Effector CD4-positive, alpha-beta T cell (primary cell): ENCODE data around the gene POLR2J2.
A peak's percentile ranks its signal among the peaks of the same experiment; 100 is the strongest.
"Not testable (repeated sequence)": the region's sequence is repeated elsewhere in the genome, so short reads cannot be mapped to it uniquely, and the experiment has no call there.

ENCODE experiments used
- DNase-seq: peaks from one replicate; pipeline ENCODE4 v3.0.0-alpha.2; 2020
- total RNA-seq: gene quantifications from one replicate; lab custom pipeline; 2026; lab: John Stamatoyannopoulos, UW

Gene POLR2J2
- 6.2 reads per million, percentile 23 among the genes with 10 or more reads in this experiment for total RNA-seq

GRCh38 chr7:102671166-102671955 lies at the start of gene POLR2J2:
TSS of gene POLR2J2 (minus strand) at chr7:102671663. CDS start at chr7:102671601, 62 bp downstream.
- peak; percentile 71 for DNase-seq

DNA sequence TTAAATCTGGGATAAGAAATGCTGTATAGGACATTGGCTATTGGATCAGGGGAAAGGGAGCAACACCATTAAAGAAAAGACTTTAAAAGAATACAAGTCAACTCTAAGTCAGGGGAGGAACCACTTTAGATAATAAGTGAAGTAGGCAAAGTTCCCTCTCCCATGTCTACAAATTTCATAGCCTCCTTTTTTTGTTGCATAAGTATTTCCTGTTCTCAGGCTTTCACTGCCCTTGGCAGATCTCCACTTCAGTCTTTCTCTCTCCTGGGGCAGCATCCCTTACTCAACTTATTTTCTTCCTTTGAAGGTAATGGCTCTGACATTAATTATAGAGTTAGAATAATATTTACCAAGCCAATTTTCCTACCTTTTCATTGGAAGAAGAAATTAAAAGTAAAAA lies 47.0 kb upstream of the POLR2J2 start:
- not testable (repeated sequence) for DNase-seq

GRCh38 chr7:102715718-102716117 lies 44.3 kb upstream of the POLR2J2 start:
- not testable (repeated sequence) for DNase-seq

- not testable (repeated sequence) for DNase-seq
These were observed 43.5 kb upstream of the POLR2J2 start for GRCh38 chr7:102714774-102715522.

DNA sequence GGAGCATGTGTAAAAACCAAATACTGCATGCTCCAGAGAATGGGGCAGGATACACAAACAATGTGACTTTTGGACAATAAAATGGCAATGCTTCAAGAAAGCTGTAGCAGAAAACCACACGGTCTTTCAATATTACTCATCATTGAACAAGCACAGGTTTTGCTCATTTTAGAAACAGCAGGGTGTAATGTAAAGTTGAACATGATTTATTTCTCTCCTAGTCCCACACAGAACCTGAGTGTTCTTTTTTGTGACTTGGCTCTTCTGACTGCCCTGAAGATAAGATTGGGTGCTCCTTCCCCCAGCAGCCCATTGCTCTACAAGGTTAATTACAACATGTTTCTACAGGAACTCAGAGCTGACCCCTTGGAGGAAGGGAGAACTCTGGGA lies 42.2 kb upstream of the POLR2J2 start:
- DNase-seq, result not testable (repeated sequence)

DNA sequence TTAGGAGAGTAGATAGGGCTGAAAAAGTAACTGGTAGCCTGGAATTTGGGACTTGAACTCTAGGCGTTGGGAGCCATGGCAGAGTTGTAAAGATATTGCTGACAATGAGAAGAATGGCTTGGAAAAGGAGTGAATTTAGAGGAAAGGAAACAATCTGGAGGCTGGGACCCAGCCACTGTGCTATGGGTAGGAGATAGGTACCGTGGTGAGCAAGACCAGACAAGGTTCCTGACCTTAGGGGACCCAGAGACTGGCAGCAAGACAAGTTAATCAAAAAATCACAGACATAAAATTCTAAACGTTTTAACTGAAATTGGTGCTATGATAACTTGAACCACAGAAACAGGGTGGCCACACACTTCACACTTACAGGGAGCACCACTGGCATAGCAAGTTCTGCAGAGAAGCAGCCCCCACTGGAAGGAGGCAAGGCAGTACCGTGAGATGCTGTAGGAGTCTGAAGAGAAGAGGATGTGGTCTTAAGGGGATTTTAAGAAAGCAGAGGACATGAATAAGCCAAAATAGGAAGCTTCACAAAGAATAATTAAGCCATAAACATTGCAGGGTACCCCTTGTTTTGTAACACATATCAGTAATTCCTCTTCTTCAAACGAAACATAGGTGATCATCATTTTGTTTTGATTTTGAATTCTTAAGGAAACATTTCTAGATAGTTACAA lies 41.7 kb upstream of the POLR2J2 start:
- DNase-seq, result not testable (repeated sequence)

- DNase-seq, result not testable (repeated sequence)
These were observed 27.7 kb upstream of the POLR2J2 start for GRCh38 chr7:102698962-102699750.

DNA sequence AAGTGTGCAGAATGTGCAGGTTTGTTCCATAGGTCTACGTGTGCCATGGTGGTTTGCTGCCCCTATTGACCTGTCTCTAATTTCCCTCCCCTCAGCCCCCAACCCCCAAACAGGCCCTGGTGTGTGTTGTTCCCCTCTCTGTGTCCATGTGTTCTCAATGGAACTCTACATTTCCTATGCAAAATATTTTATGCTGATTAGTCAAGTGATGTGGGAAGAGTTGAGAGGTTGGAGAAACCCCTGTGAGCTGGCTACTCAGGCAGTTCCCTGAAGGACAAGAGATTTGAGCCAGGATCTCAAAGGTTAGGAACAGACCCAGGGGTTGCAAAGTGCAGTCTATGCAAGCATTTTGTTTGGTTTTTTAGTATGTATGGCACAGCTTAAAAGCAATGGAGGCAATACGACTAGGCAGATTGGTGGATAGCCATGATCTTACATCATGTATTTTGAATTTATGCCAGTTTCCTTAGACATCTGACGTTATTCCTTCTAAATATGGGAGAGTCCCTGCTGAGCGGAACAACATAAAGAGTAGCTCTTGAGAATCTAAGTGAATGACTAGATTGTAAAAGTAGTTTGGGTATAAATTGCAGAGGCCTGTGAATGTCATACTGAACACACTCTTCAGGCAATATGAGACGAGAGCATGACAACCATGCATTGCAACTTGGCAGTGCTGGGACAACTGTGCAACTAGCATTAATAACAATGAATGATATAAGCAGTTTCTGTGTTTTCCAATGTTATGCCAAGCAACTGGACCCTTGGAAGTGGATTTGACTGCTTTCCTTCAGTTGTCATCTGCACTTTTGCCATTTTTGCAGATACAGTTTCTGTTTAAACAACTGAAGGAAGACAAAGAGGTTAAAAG lies 26.4 kb upstream of the POLR2J2 start:
- not testable (repeated sequence) for DNase-seq

GRCh38 chr7:102696009-102696408 lies 24.5 kb upstream of the POLR2J2 start:
- DNase-seq, result not testable (repeated sequence)

DNA sequence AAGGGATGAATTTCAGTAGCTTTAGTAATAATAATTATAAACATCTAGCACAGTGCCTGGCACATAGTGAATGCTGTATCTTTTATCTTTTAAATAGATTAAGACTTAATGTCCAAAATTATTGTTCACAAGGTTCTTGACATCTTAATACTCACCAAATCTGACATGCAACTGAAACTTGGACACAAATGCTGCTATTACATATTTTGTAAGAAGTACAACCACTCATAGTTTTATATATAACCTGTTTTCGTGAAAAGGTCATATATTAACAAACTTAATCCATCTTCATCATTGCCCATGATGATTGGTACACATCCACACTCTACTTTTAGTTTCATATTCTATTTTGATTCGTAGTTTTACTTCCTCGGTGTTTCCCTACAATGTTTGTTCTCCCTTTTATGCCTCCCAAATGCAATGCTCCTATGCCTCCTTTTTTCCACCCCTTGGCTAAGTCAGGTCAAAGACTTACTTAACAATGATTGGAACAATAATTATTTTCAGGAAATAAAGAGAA lies 23.6 kb upstream of the POLR2J2 start:
- DNase-seq, result not testable (repeated sequence)

DNA sequence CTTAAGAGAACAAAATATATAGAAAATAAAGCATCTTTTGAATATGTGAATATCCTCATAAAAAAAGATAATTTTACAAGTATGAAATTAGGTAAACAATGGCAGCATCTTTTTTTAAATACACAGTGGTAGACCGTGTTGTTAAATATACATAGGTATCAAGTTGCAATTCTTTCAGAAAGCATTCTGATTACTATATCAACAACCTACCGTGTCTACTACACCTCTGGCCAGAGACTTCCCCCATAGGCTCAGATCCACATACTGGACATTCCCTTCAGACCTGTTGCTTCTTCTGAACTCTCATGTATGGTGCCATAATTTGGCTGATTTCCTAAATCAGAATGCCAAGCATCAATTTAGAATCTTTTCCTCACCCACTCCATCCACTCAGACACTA lies 22.5 kb upstream of the POLR2J2 start:
- not testable (repeated sequence) for DNase-seq

DNA sequence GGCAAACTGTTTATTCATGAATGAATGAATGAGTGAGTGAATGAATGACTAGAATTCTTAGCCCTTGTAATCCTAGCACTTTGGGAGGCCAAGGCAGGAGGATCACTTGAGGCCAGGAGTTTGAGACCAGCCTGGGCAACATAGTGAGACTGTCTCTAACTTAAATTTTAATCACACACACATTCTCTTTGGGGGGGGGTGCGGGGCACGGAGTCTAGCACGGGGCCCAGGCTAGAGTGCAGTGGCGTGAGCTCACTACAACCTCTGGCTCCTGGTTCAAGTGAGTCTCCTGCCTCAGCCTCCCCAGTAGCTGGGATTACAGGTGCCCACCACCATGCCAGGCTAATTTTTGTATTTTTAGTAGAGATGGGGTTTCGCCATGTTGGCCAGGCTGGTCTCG lies 19.1 kb upstream of the POLR2J2 start:
- not testable (repeated sequence) for DNase-seq

DNA sequence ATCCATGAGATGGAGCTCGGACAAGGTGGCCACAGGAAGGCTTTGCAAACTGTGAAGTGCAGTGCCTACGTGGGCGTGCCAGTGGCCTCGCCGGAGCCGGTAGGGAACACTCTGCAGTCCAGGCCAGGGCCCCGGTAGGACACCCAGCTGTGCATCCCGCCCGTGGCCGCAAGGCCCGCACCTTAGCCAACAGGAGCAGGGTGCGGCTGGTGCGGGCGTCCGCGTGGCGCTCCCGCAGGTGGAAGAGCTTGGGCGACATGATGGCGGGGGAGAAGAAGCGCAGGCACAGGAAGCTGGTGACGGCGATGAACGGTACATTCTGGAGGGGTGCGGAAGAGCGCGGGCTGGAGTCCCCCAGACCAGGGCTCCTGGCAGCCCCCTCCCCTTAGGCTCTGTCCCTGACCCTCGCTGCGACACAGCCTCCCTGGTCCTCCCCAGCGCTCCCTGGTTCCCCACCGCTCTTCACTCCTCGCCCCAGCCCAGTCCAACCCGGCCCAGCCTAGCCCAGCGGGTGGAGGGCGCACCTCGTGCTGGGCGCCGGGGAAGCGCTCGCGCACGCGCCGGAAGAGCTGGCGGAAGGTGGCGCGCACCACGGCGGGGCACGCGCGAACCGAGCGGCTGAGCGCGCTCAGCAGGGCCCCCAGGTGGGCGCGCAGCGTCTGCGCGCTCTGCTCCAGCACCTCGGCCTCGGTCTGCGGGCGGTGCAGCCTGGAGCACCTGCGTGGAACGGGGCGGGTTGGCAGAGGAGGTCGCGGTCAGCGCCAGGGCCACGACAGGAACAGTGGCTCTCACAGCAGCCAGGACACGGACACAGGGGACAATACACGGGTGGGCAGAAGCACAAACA lies 18.2 kb upstream of the POLR2J2 start:
- DNase-seq, result not testable (repeated sequence)

GRCh38 chr7:102688299-102689036 lies 17.0 kb upstream of the POLR2J2 start:
- DNase-seq, result not testable (repeated sequence)

DNA sequence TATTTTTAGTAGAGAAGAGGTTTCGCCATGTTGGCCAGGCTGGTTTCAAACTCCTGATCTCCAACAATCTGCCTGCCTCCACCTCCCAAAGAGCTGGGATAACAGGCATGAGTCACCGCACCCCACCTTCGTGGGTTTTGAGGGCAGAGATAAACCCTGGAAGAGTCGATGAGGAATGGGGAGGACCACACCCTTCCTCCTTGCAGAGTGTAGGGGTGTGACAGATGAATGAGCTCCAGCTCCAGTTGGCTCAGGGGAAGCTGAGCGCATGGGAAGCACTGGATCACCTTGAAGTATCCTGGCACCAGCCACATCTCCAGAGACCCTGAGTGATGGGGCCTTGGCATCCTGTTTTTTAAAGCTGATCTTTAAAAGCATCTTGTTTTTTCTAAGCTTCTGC lies 11.1 kb upstream of the POLR2J2 start:
- not testable (repeated sequence) for DNase-seq

DNA sequence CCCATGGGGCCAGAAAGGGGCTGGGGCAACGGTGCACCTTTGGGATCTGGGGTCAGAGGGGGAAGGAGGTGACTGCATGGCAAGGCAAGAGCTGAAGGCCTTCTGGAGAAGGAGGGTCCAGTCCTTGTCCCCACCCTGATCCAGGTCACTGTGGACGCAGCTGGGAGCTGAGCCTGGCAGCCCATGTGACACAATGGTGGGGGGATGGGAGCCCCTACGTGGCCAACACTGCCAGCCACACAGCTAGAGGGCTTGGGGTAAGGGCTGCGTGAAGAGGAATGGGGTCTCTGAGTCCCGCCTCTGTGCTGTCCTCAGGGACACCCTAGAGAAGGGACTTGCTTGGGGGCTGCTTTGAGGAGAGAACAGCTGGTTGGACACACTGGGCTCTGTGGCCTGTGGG lies 9.3 kb upstream of the POLR2J2 start:
- DNase-seq, result not testable (repeated sequence)

DNA sequence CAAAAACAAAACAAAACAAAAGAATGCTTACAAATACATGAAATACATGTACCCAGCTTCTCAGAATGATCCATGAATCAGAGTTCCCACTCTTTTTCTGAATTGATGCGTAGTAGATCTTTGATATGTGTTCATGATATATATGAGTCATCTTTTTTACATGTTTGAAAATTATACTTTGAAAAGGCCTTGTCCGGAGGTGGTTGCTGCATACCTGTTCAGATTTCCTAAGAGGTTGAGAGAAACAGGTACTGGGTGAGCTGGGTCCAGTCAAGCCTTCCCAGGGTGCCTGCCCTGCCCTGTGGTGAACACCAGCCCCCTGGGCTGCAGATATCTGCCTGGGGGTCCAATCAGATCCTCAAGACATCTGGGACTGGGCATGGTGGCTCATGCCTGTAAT lies 4.1 kb upstream of the POLR2J2 start:
- DNase-seq, result not testable (repeated sequence)

DNA sequence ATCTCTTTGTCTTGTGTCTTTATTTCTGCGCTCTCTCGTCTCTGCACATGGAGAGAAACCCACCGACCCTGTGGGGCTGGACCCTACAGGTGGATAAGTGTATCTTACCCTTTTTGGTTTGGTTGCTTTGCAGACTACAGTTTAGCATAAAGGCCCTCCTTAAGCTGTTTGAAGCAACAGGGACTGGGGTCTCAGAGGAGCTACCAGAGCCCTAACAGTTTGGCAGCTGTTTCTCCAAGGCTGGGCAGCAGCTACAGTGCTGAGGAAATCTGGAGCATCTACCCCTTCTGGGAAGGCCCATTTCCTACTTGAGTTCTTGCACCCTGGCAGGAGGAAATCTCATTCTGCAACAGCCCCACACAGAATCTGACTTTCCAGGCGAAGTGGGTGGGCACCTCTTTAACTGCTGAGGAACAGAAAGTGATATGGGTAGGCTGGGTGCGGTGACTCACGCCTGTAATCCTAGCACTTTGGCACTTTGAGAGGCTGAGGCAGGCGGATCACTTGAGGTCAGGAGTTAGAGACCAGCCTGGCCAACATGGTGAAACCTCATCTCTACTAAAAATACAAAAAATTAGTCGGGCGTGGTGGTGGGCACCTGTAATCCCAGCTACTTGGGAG lies 2.1 kb upstream of the POLR2J2 start:
- not testable (repeated sequence) for DNase-seq

DNA sequence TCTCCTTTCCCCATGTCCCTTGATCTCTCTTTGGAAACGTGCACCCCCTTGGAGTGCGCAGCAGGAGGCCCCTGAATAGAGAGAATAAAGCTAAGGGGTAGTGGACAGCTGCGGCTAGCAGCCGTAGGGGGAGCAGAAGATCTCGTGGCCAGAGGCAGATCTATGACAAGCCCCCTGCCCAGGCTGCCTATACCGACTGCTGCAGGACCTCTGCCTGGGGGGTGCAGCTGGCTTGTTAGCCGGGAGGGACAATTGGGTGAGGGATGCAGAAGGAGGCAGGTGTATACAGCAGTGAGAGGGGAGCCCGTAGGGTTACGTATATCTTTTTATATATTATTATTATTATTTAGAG lies 469 bp upstream of the POLR2J2 start:
- not testable (repeated sequence) for DNase-seq
